ENCODE data around the gene ERVW-1.
"Not testable (repeated sequence)": the region's sequence is repeated elsewhere in the genome, so short reads cannot be mapped to it uniquely, and the experiment has no call there.

Gene ERVW-1

GRCh38 chr7:92484226-92484625 is 6.5 kb upstream of the ERVW-1 start:
- not testable (repeated sequence) for H3K9me3 Mint-ChIP-seq (ENCODE audit: low read depth); H3K36me3 Mint-ChIP-seq; H3K4me3 Mint-ChIP-seq; H3K4me1 Mint-ChIP-seq (ENCODE audit: low read depth); H3K27me3 Mint-ChIP-seq; H3K27ac Mint-ChIP-seq

GRCh38 chr7:92483624-92484023 is 5.9 kb upstream of the ERVW-1 start:
- not testable (repeated sequence) for H3K4me3 Mint-ChIP-seq; H3K27me3 Mint-ChIP-seq; H3K4me1 Mint-ChIP-seq (ENCODE audit: low read depth); H3K9me3 Mint-ChIP-seq (ENCODE audit: low read depth); H3K27ac Mint-ChIP-seq; H3K36me3 Mint-ChIP-seq

GRCh38 chr7:92479146-92479545 is 1.4 kb upstream of the ERVW-1 start:
- not testable (repeated sequence) for H3K4me3 Mint-ChIP-seq, H3K27me3 Mint-ChIP-seq

GRCh38 chr7:92478711-92479110 is 965 bp upstream of the ERVW-1 start:
- Mint-ChIP-seq H3K27me3 (no peaks in the 10 kb centered on the region), H3K4me1 (ENCODE audit: low read depth) (no peaks in the 10 kb centered on the region)

More at GRCh38 chr7:92479146-92479545, 1.4 kb upstream of the ERVW-1 start:
- H3K9me3 Mint-ChIP-seq (ENCODE audit: low read depth); H3K27ac Mint-ChIP-seq; H3K36me3 Mint-ChIP-seq; H3K4me1 Mint-ChIP-seq (ENCODE audit: low read depth): not testable (repeated sequence)

GRCh38 chr7:92478095-92478494 is 349 bp upstream of the ERVW-1 start:
- Mint-ChIP-seq H3K9me3 (ENCODE audit: low read depth) (no peaks in the 10 kb centered on the region), H3K4me3 (no peak overlapping the region), H3K36me3 (peaks cover 3% of the 10 kb centered on the region), H3K27ac (no peak overlapping the region), H3K4me1 (ENCODE audit: low read depth) (no peaks in the 10 kb centered on the region), H3K27me3 (no peaks in the 10 kb centered on the region)

More at GRCh38 chr7:92478711-92479110, 965 bp upstream of the ERVW-1 start:
- Mint-ChIP-seq H3K27ac (no peak overlapping the region), H3K36me3 (peaks cover 3% of the 10 kb centered on the region), H3K9me3 (ENCODE audit: low read depth) (no peaks in the 10 kb centered on the region), H3K4me3 (no peak overlapping the region)

- H3K4me1 Mint-ChIP-seq (ENCODE audit: low read depth); H3K4me3 Mint-ChIP-seq; H3K27ac Mint-ChIP-seq; H3K9me3 Mint-ChIP-seq (ENCODE audit: low read depth); H3K27me3 Mint-ChIP-seq; H3K36me3 Mint-ChIP-seq: not testable (repeated sequence)
Observed at GRCh38 chr7:92475851-92476590, 1.7 kb downstream of the ERVW-1 start.

GRCh38 chr7:92475261-92475770 is 2.4 kb downstream of the ERVW-1 start:
- not testable (repeated sequence) for H3K4me3 Mint-ChIP-seq; H3K27me3 Mint-ChIP-seq; H3K4me1 Mint-ChIP-seq (ENCODE audit: low read depth)

GRCh38 chr7:92473989-92474388 is 3.8 kb downstream of the ERVW-1 start:
- H3K27ac Mint-ChIP-seq; H3K9me3 Mint-ChIP-seq (ENCODE audit: low read depth); H3K4me3 Mint-ChIP-seq; H3K27me3 Mint-ChIP-seq; H3K36me3 Mint-ChIP-seq; H3K4me1 Mint-ChIP-seq (ENCODE audit: low read depth): not testable (repeated sequence)

More at GRCh38 chr7:92475261-92475770, 2.4 kb downstream of the ERVW-1 start:
- H3K36me3 Mint-ChIP-seq; H3K27ac Mint-ChIP-seq; H3K9me3 Mint-ChIP-seq (ENCODE audit: low read depth): not testable (repeated sequence)

GRCh38 chr7:92468589-92468988 is 9.2 kb downstream of the ERVW-1 start:
- not testable (repeated sequence) for H3K9me3 Mint-ChIP-seq (ENCODE audit: low read depth); H3K4me1 Mint-ChIP-seq (ENCODE audit: low read depth); H3K27me3 Mint-ChIP-seq

GRCh38 chr7:92466682-92467081 is 11.1 kb downstream of the ERVW-1 start:
- Mint-ChIP-seq H3K4me3 (no peak overlapping the region), H3K36me3 (peaks cover 8% of the 10 kb centered on the region), H3K27ac (no peak overlapping the region), H3K9me3 (ENCODE audit: low read depth) (no peaks in the 10 kb centered on the region), H3K4me1 (ENCODE audit: low read depth) (no peaks in the 10 kb centered on the region), H3K27me3 (no peaks in the 10 kb centered on the region)

More at GRCh38 chr7:92468589-92468988, 9.2 kb downstream of the ERVW-1 start:
- H3K27ac Mint-ChIP-seq, H3K4me3 Mint-ChIP-seq, H3K36me3 Mint-ChIP-seq: not testable (repeated sequence)

GRCh38 chr7:92464515-92464914 is 13.2 kb downstream of the ERVW-1 start:
- H3K27ac Mint-ChIP-seq = no peak overlapping the region
- no peaks in the 10 kb centered on the region for H3K9me3 Mint-ChIP-seq (ENCODE audit: low read depth)
- H3K36me3 Mint-ChIP-seq = peaks cover 10% of the 10 kb centered on the region
- no peaks in the 10 kb centered on the region for H3K27me3 Mint-ChIP-seq
- H3K4me1 Mint-ChIP-seq (ENCODE audit: low read depth) = no peaks in the 10 kb centered on the region
- no peak overlapping the region for H3K4me3 Mint-ChIP-seq

- no peaks in the 10 kb centered on the region for H3K4me1 Mint-ChIP-seq (ENCODE audit: low read depth)
- no peak overlapping the region for H3K4me3 Mint-ChIP-seq
- no peak overlapping the region for H3K27ac Mint-ChIP-seq
- no peaks in the 10 kb centered on the region for H3K27me3 Mint-ChIP-seq
- H3K36me3 Mint-ChIP-seq = peaks cover 7% of the 10 kb centered on the region
- no peaks in the 10 kb centered on the region for H3K9me3 Mint-ChIP-seq (ENCODE audit: low read depth)
Observed at GRCh38 chr7:92462560-92462959, 15.2 kb downstream of the ERVW-1 start.

GRCh38 chr7:92461027-92462003 is 16.4 kb downstream of the ERVW-1 start:
- H3K9me3 Mint-ChIP-seq (ENCODE audit: low read depth) = no peaks in the 10 kb centered on the region
- no peak overlapping the region for H3K27ac Mint-ChIP-seq
- peaks cover 7% of the 10 kb centered on the region for H3K36me3 Mint-ChIP-seq
- H3K27me3 Mint-ChIP-seq = no peaks in the 10 kb centered on the region
- no peak overlapping the region for H3K4me3 Mint-ChIP-seq
- H3K4me1 Mint-ChIP-seq (ENCODE audit: low read depth) = no peaks in the 10 kb centered on the region

GRCh38 chr7:92460510-92460909 is 17.2 kb downstream of the ERVW-1 start:
- Mint-ChIP-seq H3K36me3 (peaks cover 13% of the 10 kb centered on the region), H3K9me3 (ENCODE audit: low read depth) (no peaks in the 10 kb centered on the region), H3K27me3 (no peaks in the 10 kb centered on the region), H3K4me3 (no peak overlapping the region), H3K27ac (no peak overlapping the region), H3K4me1 (ENCODE audit: low read depth) (no peaks in the 10 kb centered on the region)

- no peaks in the 10 kb centered on the region for H3K27me3 Mint-ChIP-seq
- H3K4me3 Mint-ChIP-seq = no peak overlapping the region
- peaks cover 13% of the 10 kb centered on the region for H3K36me3 Mint-ChIP-seq
Observed at GRCh38 chr7:92460109-92460508, 17.6 kb downstream of the ERVW-1 start.

More at GRCh38 chr7:92460109-92460508, 17.6 kb downstream of the ERVW-1 start:
- H3K4me1 Mint-ChIP-seq (ENCODE audit: low read depth) = no peaks in the 10 kb centered on the region
- no peak overlapping the region for H3K27ac Mint-ChIP-seq
- no peaks in the 10 kb centered on the region for H3K9me3 Mint-ChIP-seq (ENCODE audit: low read depth)

Data from activated naive CD8-positive, alpha-beta T cell (primary cell).